Endothelial cell of umbilical vein (primary cell): ENCODE results near the gene ENKD1. TPM values are rescaled to one million over a fixed set of nuclear protein-coding genes. Genes with fewer than 3 reads are reported as not detected.

Source experiments
- BruUV-seq: library from RNA; stranded (reverse); fragments of 400-500 nt; replicated peaks from 2 replicates; lab custom pipeline; 2021; lab: Mats Ljungman, UMichigan
- CTCF ChIA-PET: fragments of 300-600, 350-600 bp; sonication (Branson Sonifier 250); formaldehyde crosslinking; loops from one replicate; lab custom pipeline; 2021; ENCODE audit warnings: antibody characterized with exemption, inconsistent platforms; lab: Charles Lee
- POLR2A ChIA-PET: fragments of 300-600, 350-600 bp; sonication (Branson Sonifier 250); formaldehyde crosslinking; loops from one replicate; lab custom pipeline; 2021; ENCODE audit warnings: antibody characterized with exemption, inconsistent platforms; lab: Charles Lee
- DNase-seq: peaks from one replicate; pipeline ENCODE4 v3.0.0-alpha.2; 2011; ENCODE audit warnings: low read depth, low spot score
- FAIRE-seq: peaks from 2 replicates; lab custom pipeline; 2011; peaks lifted over from hg19 to GRCh38; lab: Jason Lieb, UNC
- H2AFZ ChIP-seq: 2 replicates; pipeline ENCODE4 v1.6.0; 2012; ENCODE audit warnings: low read depth, low read length, control low read depth, inconsistent platforms
- H3K27ac ChIP-seq: 2 replicates; pipeline ENCODE4 v1.5.1; 2011; ENCODE audit warnings: low read depth, mild to moderate bottlenecking, control low read depth, low read length, moderate library complexity; ENCODE audit not compliant: insufficient read depth
- H3K27me3 ChIP-seq, 2 experiments: 2 replicates each; pipeline versions ENCODE4 v1.6.0 to v1.6.1; 2011; ENCODE audit warnings: low read length in 2 of 2, mixed read lengths in 1 of 2; ENCODE audit not compliant: control insufficient read depth in 2 of 2, insufficient read depth in 2 of 2
- H3K36me3 ChIP-seq, 2 experiments: 2 replicates in 1 of 2; 3 replicates in 1 of 2; pipeline ENCODE4 v1.5.1; 2011; ENCODE audit warnings: low read length in 2 of 2, mild to moderate bottlenecking in 1 of 2, moderate library complexity in 1 of 2; ENCODE audit not compliant: control insufficient read depth in 2 of 2, insufficient read depth in 2 of 2; ENCODE audit errors: extremely low read depth in 1 of 2
- H3K4me1 ChIP-seq: 3 replicates; pipeline ENCODE4 v1.5.1; 2011; ENCODE audit warnings: mild to moderate bottlenecking, low read length; ENCODE audit not compliant: control insufficient read depth, insufficient read depth; ENCODE audit errors: extremely low read depth
- H3K4me2 ChIP-seq: 2 replicates; pipeline ENCODE4 v1.6.1; 2011; ENCODE audit warnings: low read length, control low read depth, mixed read lengths; ENCODE audit not compliant: insufficient read depth
- H3K4me3 ChIP-seq, 3 experiments: fragments of 200-600 bp in 1 of 3; sonication (generic), shearing (Covaris generic) in 1 of 3; replicated peaks in 1 of 3; 2 replicates each; pipeline ENCODE4 v1.5.1; 2011 to 2016; ENCODE audit warnings: control low read depth in 3 of 3, low read length in 3 of 3, mild to moderate bottlenecking in 2 of 3, inconsistent platforms in 1 of 3, low read depth in 1 of 3, moderate library complexity in 1 of 3; ENCODE audit not compliant: insufficient read depth in 1 of 3
- H3K79me2 ChIP-seq: 2 replicates; pipeline ENCODE4 v1.6.0; 2012; ENCODE audit warnings: low read length, inconsistent platforms; ENCODE audit not compliant: control insufficient read depth, insufficient read depth
- H3K9ac ChIP-seq: replicated peaks from 2 replicates; pipeline ENCODE3; 2011; ENCODE audit warnings: low read length, control low read depth; ENCODE audit not compliant: insufficient read depth; ENCODE audit errors: extremely low read depth
- H3K9me1 ChIP-seq: replicated peaks from 3 replicates; pipeline ENCODE4 v1.6.0; 2011; ENCODE audit warnings: mild to moderate bottlenecking, low read length; ENCODE audit not compliant: control insufficient read depth, insufficient read depth; ENCODE audit errors: extremely low read depth
- H3K9me3 ChIP-seq: replicated peaks from 2 replicates; pipeline ENCODE4 v1.5.1; 2012; ENCODE audit warnings: low read length, inconsistent platforms; ENCODE audit not compliant: control insufficient read depth, insufficient read depth
- H4K20me1 ChIP-seq: replicated peaks from 2 replicates; pipeline ENCODE3; 2011; ENCODE audit warnings: mild to moderate bottlenecking, low read length; ENCODE audit not compliant: control insufficient read depth, insufficient read depth; ENCODE audit errors: extremely low read depth
- EZH2 ChIP-seq: IDR thresholded peaks from 2 replicates; pipeline ENCODE4 v1.6.1; 2012; ENCODE audit warnings: borderline replicate concordance, low read depth, mild to moderate bottlenecking, moderate library complexity, low read length, inconsistent platforms; ENCODE audit not compliant: severe bottlenecking
- FOS ChIP-seq: IDR thresholded peaks from 2 replicates; pipeline ENCODE4 v1.6.1; 2011; ENCODE audit warnings: mild to moderate bottlenecking, low read length, moderate library complexity, borderline replicate concordance; ENCODE audit not compliant: insufficient read depth
- GATA2 ChIP-seq: IDR thresholded peaks from 2 replicates; pipeline ENCODE4 v1.7.0; 2011; ENCODE audit warnings: low read depth, mild to moderate bottlenecking, moderate library complexity, mixed read lengths, low read length; ENCODE audit not compliant: insufficient read length, insufficient read depth
- JUN ChIP-seq: IDR thresholded peaks from 2 replicates; pipeline ENCODE4 v1.6.1; 2011; ENCODE audit warnings: borderline replicate concordance, low read depth; ENCODE audit not compliant: insufficient read length, insufficient read depth
- MYC ChIP-seq: IDR thresholded peaks from one replicate; pipeline ENCODE4 v1.6.1; 2011; ENCODE audit warnings: mild to moderate bottlenecking, low read depth, low read length
- POLR2AphosphoS5 ChIP-seq: IDR thresholded peaks from 2 replicates; pipeline ENCODE4 v1.6.1; 2012; ENCODE audit warnings: low read depth, mild to moderate bottlenecking, control low read depth, low read length, moderate library complexity; ENCODE audit not compliant: insufficient read depth
- dilution Hi-C: fragments of 300-500 bp; cut with MboI; formaldehyde crosslinking; loops from one replicate; pipeline ENCODE4 v1.15.0; 2019; ENCODE audit warnings: low sequenced_read_pairs; ENCODE audit not compliant: extremely low pct_ligation_motif_present
- intact Hi-C: fragments of 100-400 bp; cut with micrococcal nuclease; formaldehyde crosslinking; loops from one replicate; pipeline ENCODE4 v1.10.0; 2022
- polyA plus RNA-seq, 4 experiments: library from polyadenylated mRNA; depleted of rRNA in 3 of 4; stranded (reverse) in 3 of 4; unstranded in 1 of 4; fragments of >200 nt; gene quantifications; 2 replicates each; pipeline versions ENCODE4 v1.2.1 to v1.2.3, GENCODE V29; 2011 to 2012; ENCODE audit warnings: missing spikeins in 1 of 4
- total RNA-seq: library from RNA; stranded (reverse); gene quantifications from 2 replicates; pipeline ENCODE4 v1.2.3, GENCODE V29; 2021
- TF ChIP-seq, protein P1 (sequence below): IDR thresholded peaks from 2 replicates; pipeline ENCODE4 v1.6.1; 2011; ENCODE audit not compliant: insufficient read depth, insufficient read length

ENKD1 gene
- total and polyA plus RNA-seq, 2 donors (not counting 3 experiments of a cell fraction or from before 2014, with no cell fraction given) = 16.7 to 17.3 TPM

DNA sequence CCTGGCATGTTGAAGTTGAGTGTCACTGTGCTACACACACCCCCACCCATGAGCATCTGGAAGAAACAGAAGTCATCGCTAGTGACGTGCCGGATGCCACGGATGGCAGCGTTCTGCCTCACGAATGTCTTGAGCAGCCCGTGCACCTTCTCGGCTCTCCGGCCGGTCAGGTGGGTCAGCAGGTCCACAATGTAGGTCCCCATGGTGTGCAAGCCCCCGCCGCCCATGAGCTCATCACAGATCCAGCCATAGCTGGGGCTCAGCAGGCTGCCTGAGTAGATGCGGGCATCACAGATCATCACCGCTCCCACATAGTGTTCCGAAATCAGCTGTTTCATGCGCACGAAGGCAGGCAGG, 9.0 kb upstream of the ENKD1 start:
- intact Hi-C loops = no loop called here
- dilution Hi-C loops = loop anchor here (25.0 kb wide), 1 partner anchor 237 kb away; no protein-coding TSS in a partner anchor
- no TSS peak for BruUV-seq
- no peaks in the 10 kb centered on the region for H3K27me3 ChIP-seq
- no peak overlapping the region for H3K27ac ChIP-seq
- no peak overlapping the region for H3K4me3 ChIP-seq
- POLR2A ChIA-PET = no interaction called here
- H3K4me2 ChIP-seq = no peak overlapping the region
- H3K36me3 ChIP-seq = peaks cover 0 to 12% of the 10 kb centered on the region in 2 experiments
- peaks cover 26% of the 10 kb centered on the region for H3K4me1 ChIP-seq
- DNase-seq (no peak), FAIRE-seq (no peak)
- H3K9me1 ChIP-seq = no peaks in the 10 kb centered on the region
- H3K9ac ChIP-seq = no peak overlapping the region
- no peaks in the 10 kb centered on the region for H3K79me2 ChIP-seq
- CTCF ChIA-PET = interaction anchor here (2.5 kb wide), 1 partner anchor 131 kb away, joined by 8 read pairs; the partner anchor contains the start of genes RANBP10 and TSNAXIP1
- H2AFZ ChIP-seq = no peak overlapping the region
- TF ChIP-seq EZH2 = no peak
- TF ChIP-seq MYC = no peak
- TF ChIP-seq, protein P1, sequence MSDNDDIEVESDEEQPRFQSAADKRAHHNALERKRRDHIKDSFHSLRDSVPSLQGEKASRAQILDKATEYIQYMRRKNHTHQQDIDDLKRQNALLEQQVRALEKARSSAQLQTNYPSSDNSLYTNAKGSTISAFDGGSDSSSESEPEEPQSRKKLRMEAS = no peak
- no peak for TF ChIP-seq GATA2
- TF ChIP-seq FOS = no peak
- TF ChIP-seq JUN = no peak
- TF ChIP-seq POLR2AphosphoS5 = no peak
- no peaks in the 10 kb centered on the region for H3K9me3 ChIP-seq
- H4K20me1 ChIP-seq = no peaks in the 10 kb centered on the region
